SJSA1 (cell line): ENCODE measurements around the gene ECM2. TPM values are rescaled to one million over a fixed set of nuclear protein-coding genes. Genes with fewer than 3 reads are reported as not detected.

Experiments used
- DNase-seq, 2 experiments: peaks; one replicate each; pipeline ENCODE4 v3.0.0-alpha.2; 2015 to 2020; ENCODE audit warnings: low spot score in 2 of 2, low read depth in 1 of 2
- H3K27ac ChIP-seq: fragments of 250-450 bp; sonication (Bioruptor Pico); 2 replicates; pipeline ENCODE4 v1.5.1; 2020; ENCODE audit warnings: mild to moderate bottlenecking, moderate library complexity
- H3K27me3 ChIP-seq: fragments of 250-450 bp; sonication (Bioruptor Pico); replicated peaks from 2 replicates; pipeline ENCODE4 v1.5.1; 2020; ENCODE audit warnings: mild to moderate bottlenecking, moderate library complexity
- H3K36me3 ChIP-seq: fragments of 250-450 bp; sonication (Bioruptor Pico); 2 replicates; pipeline ENCODE4 v1.5.1; 2020; ENCODE audit warnings: mild to moderate bottlenecking
- H3K4me1 ChIP-seq: fragments of 250-450 bp; sonication (Bioruptor Pico); replicated peaks from 2 replicates; pipeline ENCODE4 v1.6.1; 2021; ENCODE audit warnings: mild to moderate bottlenecking
- H3K4me3 ChIP-seq: fragments of 250-450 bp; sonication (Bioruptor Pico); 2 replicates; pipeline ENCODE4 v1.5.1; 2020; ENCODE audit warnings: mild to moderate bottlenecking
- H3K9me3 ChIP-seq: fragments of 250-450 bp; sonication (Bioruptor Pico); replicated peaks from 2 replicates; pipeline ENCODE4 v1.5.1; 2020; ENCODE audit warnings: mild to moderate bottlenecking
- total RNA-seq: library from RNA; depleted of rRNA; stranded (reverse); fragments of >200 nt; shearing (Covaris generic); gene quantifications from 2 replicates; pipeline ENCODE4 v1.2.3, GENCODE V29; 2014

ECM2 gene
- total RNA-seq, 1 experiment from 2014 or later: 2.2 TPM

DNA sequence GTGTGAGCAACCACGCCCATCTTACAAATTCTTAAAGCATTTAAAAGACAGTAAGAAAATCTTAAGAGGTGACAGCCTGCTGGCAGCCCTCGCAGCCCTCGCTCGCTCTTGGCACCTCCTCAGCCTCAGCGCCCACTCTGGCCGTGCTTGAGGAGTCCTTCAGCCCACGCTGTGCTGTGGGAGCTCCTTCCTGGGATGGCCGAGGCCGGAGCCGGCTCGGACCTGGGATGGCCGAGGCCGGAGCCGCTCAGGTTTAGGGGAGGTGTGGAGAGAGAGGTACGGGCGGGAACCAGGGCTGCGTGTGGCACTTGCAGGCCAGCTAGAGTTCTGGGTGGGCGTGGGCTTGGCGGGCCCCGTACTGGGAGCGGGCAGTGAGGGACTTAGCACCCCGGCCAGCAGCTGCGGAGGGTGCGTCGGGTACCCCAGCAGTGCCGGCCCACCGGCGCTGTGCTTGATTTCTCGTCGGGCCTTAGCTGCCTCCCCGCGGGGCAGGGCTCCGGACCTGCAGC lies 9.3 kb upstream of the ECM2 start:
- Histone ChIP-seq H3K4me3 (no peak overlapping the region), H3K27me3 (no peaks in the 10 kb centered on the region), H3K36me3 (no peaks in the 10 kb centered on the region), H3K4me1 (no peaks in the 10 kb centered on the region), H3K27ac (no peak overlapping the region), H3K9me3 (no peaks in the 10 kb centered on the region)
- no peak for DNase-seq

DNA sequence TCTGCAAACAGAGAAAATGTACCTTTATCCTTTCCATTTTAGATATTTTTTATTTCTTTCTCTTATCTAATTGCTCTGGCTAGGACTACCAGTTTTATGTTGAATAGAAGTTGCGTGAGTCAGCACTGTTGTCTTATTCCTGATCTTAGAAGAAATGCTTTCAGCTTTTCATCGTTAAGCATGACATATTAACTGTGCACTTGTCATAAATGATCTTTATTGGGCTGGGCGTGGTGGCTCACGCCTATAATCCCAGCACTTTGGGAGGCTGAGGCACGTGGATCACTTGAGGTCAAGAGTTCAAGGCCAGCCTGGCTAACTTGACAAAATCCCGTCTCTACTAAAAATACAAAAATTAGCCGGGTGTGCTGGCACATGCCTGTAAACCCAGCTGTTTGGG lies 8.2 kb upstream of the ECM2 start:
- DNase-seq: no peak
- Histone ChIP-seq H3K27ac (no peak overlapping the region), H3K27me3 (no peaks in the 10 kb centered on the region), H3K4me3 (no peak overlapping the region), H3K9me3 (no peaks in the 10 kb centered on the region), H3K36me3 (no peaks in the 10 kb centered on the region), H3K4me1 (no peaks in the 10 kb centered on the region)

DNA sequence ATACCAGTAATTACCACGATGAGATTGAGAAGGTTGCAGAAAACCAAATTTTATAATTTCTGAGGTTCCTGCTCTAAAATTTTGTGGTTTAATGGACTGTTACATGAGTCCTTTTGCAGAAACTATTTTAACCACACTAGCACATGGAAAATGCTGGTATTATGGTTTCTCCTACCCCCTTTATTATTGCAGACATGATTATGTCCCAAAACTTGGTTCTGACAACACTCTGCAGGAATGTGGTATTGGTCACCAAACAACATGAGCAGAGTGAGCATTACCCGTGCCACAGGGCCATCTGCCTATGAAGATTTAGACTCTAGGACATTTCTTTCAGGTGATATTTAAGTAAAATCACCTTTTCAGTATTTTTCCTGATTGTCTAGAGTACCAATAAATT lies 2.8 kb upstream of the ECM2 start:
- Histone ChIP-seq H3K27ac (no peak overlapping the region), H3K9me3 (no peaks in the 10 kb centered on the region), H3K4me1 (peaks cover 24% of the 10 kb centered on the region), H3K36me3 (no peaks in the 10 kb centered on the region), H3K4me3 (no peak overlapping the region), H3K27me3 (no peaks in the 10 kb centered on the region)
- DNase-seq: no peak

DNA sequence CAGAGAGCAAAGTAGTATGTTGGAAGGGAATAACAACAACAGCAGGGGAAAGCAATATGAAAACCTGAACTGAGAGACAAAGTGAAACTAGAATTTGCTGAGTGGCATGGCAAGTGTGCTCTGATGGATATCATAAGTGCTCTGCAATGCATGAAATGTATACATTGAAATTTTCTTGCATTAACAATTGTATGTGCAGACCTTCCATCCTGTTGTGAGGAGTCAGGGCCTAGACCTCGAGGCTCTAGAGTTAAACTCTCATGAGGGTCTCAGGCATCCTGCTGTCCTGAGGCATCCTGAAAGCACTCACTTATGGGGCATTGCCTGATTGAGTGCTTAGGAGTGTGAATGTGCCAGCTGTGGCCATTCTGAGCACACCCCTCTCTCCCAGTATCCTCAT lies 1.1 kb downstream of the ECM2 start:
- no peaks in the 10 kb centered on the region for H3K9me3 ChIP-seq
- H3K4me1 ChIP-seq: peaks cover 24% of the 10 kb centered on the region
- H3K4me3 ChIP-seq: peak overlapping the region; percentile 4; the same call in 1 of the 2 replicates
- H3K36me3 ChIP-seq: no peaks in the 10 kb centered on the region
- H3K27ac ChIP-seq: no peak overlapping the region
- no peaks in the 10 kb centered on the region for H3K27me3 ChIP-seq
- peak in 1 of 2 experiments; percentile 20 for DNase-seq

DNA sequence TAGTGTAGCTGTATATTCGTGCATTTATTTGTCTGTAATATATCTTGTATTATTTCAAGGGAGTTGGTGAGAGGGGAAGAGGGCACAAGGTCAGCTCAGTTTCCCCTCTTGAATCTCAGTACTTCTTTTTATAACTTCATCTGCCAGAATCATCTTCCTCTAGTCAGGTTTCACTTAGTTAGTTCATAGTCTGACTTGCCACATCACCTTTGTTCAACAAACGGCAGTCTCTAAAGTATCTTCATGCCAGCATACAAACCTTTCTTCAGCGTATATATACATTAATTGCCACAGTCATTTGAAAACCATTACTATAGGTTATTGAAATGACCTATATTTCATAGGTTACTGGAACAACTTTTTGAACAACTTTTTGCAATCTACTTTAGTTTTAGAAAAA lies 1.6 kb downstream of the ECM2 start:
- H3K4me3 ChIP-seq: no peak overlapping the region
- H3K9me3 ChIP-seq: no peaks in the 10 kb centered on the region
- H3K27me3 ChIP-seq: no peaks in the 10 kb centered on the region
- H3K27ac ChIP-seq: no peak overlapping the region
- no peaks in the 10 kb centered on the region for H3K36me3 ChIP-seq
- peaks cover 24% of the 10 kb centered on the region for H3K4me1 ChIP-seq
- DNase-seq: no peak

DNA sequence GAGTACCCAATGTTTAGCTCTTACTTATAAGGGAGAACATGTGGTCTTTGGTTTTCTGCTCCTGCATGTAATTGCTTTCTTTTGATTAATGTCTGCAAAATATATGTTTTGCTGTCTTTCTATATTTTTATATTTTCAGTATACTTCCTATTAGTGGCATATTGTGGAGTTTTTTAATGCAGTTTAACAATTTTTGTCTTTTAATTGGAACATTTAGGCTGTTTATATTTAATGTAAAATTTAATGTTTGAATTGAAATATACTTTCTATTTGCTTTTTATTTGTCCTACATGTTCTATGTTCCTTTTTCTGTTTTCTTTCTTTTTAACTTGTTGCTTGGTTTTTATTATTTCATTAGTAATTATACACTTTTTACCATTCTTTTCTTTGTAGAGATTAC lies 4.9 kb downstream of the ECM2 start:
- no peaks in the 10 kb centered on the region for H3K36me3 ChIP-seq
- no peaks in the 10 kb centered on the region for H3K27me3 ChIP-seq
- H3K9me3 ChIP-seq: no peaks in the 10 kb centered on the region
- no peak overlapping the region for H3K4me3 ChIP-seq
- no peak overlapping the region for H3K27ac ChIP-seq
- peaks cover 11% of the 10 kb centered on the region for H3K4me1 ChIP-seq
- no peak for DNase-seq

DNA sequence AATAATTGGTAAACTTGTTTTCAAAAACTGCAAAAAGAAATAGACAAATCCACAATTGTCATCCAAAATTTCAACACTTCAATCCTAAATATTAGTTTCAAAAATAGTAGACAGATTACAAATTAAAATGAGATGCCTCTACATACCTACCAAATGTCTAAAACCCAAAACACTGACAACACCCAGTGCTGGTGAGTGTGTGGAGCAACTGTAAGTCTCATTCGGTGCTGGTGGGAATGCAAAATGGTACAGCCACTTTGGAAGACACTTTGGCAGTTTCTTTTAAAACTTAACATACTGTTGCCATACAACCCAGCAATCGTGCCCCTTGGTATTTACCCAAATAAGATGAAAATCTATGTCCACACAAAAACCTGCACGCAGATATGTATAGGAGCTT lies 6.7 kb downstream of the ECM2 start:
- H3K4me3 ChIP-seq: no peak overlapping the region
- H3K27ac ChIP-seq: no peak overlapping the region
- H3K9me3 ChIP-seq: no peaks in the 10 kb centered on the region
- no peaks in the 10 kb centered on the region for H3K36me3 ChIP-seq
- no peaks in the 10 kb centered on the region for H3K27me3 ChIP-seq
- DNase-seq: no peak
- peaks cover 6% of the 10 kb centered on the region for H3K4me1 ChIP-seq

DNA sequence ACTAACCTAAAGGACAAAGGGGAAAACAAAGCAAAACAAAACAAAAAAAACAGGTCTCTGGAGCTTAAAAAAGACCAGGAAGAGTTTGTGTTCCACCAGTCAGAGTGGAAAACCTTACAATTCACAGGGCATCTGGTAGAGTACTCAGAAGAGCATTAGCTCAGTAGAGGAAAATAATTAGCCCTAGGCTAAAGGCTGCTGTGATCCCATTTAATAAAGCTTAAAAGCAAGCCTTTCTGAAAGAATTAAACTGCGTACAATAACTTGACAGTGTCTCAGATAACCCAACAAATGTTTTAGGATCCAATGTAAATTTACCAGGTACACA lies 7.3 kb downstream of the ECM2 start:
- H3K4me3 ChIP-seq: no peak overlapping the region
- no peaks in the 10 kb centered on the region for H3K9me3 ChIP-seq
- no peak overlapping the region for H3K27ac ChIP-seq
- H3K27me3 ChIP-seq: no peaks in the 10 kb centered on the region
- H3K36me3 ChIP-seq: no peaks in the 10 kb centered on the region
- peaks cover 4% of the 10 kb centered on the region for H3K4me1 ChIP-seq
- no peak for DNase-seq

DNA sequence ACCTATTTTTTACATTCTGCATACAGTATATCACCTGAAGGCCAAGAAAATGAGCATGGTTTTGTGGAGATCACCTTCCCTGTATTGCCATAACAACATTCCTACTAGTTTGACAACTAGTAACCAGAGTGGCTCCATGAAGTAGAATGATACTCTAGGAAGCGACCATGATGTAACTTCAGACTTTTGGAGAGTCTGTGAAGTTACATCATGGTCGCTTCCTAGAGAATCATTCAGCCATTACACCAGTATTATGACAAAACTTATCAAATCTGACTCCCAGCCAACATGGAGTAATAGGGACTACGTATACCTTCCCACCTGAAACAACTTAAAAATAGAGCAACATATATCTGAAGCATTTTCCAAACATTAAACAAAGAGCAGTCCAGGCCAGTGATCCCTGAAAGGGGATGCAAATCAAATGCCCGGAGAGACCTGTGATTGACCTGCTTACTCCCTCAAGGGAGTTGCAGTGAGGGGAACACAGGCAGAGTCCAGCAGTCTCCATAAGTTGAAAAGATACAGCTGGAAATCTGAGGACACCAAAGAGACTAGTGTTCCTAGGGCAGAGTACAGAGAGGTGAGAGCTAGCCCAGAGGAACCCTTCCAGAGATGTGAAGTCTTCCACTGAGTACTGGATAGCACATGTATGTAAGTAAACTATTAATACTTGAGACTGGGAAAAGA lies 7.8 kb downstream of the ECM2 start:
- DNase-seq: no peak
- H3K27ac ChIP-seq: no peak overlapping the region
- H3K4me3 ChIP-seq: no peak overlapping the region
- no peaks in the 10 kb centered on the region for H3K36me3 ChIP-seq
- no peaks in the 10 kb centered on the region for H3K27me3 ChIP-seq
- H3K4me1 ChIP-seq: peaks cover 4% of the 10 kb centered on the region
- H3K9me3 ChIP-seq: no peaks in the 10 kb centered on the region

DNA sequence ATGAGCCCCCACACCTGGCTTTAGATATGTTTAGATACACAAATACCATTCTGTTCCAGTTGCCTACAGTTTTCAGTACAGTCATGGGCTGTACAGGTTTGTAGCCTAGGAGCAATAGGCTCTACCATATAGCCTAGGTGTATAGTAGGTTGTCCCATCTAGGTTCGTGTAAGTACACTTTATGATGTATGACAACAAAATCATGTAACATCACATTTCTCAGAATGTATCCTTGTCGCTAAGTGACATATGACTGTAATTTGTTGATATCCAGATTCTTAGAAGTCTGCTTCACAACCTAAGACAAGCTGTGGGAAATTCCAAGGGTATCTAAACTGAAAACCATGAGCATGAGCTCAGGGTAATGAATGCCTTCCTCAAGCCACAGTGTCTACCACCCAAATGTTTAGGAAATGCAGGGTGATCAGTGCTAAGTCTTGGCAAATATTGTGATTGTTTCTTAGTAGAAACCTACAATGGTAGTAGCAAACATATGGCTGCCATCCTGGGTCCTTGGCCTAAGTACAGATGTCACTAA lies 8.4 kb downstream of the ECM2 start:
- peaks cover 4% of the 10 kb centered on the region for H3K4me1 ChIP-seq
- H3K9me3 ChIP-seq: no peaks in the 10 kb centered on the region
- H3K27me3 ChIP-seq: no peaks in the 10 kb centered on the region
- H3K27ac ChIP-seq: no peak overlapping the region
- DNase-seq: no peak
- H3K4me3 ChIP-seq: no peak overlapping the region
- no peaks in the 10 kb centered on the region for H3K36me3 ChIP-seq

DNA sequence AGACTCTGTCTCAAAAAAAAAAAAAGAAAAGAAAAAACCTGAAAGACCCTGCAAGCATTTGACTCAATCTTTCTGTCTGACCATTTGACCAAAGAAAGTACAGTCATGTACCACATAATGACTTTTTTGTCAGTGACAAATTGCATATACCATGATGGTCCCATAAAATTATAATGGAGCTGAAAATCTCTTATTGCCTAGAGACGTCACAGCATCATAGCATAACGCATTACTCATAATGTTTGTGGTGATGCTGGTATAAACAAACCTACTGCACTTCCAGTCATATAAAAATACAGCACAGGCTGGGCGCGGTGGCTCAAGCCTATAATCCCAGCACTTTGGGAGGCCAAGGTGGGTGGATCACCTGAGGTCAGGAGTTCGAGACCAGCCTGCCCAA lies 10.5 kb downstream of the ECM2 start:
- H3K27ac ChIP-seq: no peak overlapping the region
- peak in 1 of 2 experiments; percentile 34 for DNase-seq
- H3K4me3 ChIP-seq: no peak overlapping the region
- H3K27me3 ChIP-seq: no peaks in the 10 kb centered on the region
- no peaks in the 10 kb centered on the region for H3K36me3 ChIP-seq
- H3K4me1 ChIP-seq: peaks cover 4% of the 10 kb centered on the region
- no peaks in the 10 kb centered on the region for H3K9me3 ChIP-seq

DNA sequence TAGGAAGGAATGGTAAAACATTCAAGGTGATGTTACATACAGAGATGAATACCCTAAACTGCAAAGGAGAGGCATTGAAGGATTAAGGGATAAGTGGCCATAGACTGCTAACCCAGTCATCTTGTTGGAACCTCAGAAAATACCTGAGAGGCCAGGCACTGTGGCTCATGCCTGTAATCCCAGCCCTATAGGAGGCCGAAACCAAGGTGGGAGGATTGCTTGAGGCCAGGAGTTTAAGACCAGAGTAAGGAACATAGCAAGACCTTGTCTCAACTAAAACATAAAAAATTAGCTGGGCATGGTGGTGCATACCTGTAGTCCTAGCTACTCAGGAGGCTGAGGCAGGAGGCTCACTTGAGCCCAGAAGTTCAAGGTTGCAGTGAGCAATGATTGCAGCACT lies 10.9 kb downstream of the ECM2 start:
- Histone ChIP-seq H3K36me3 (no peaks in the 10 kb centered on the region), H3K9me3 (no peaks in the 10 kb centered on the region), H3K27ac (no peak overlapping the region), H3K4me1 (peaks cover 4% of the 10 kb centered on the region), H3K4me3 (no peak overlapping the region), H3K27me3 (no peaks in the 10 kb centered on the region)
- no peak for DNase-seq

DNA sequence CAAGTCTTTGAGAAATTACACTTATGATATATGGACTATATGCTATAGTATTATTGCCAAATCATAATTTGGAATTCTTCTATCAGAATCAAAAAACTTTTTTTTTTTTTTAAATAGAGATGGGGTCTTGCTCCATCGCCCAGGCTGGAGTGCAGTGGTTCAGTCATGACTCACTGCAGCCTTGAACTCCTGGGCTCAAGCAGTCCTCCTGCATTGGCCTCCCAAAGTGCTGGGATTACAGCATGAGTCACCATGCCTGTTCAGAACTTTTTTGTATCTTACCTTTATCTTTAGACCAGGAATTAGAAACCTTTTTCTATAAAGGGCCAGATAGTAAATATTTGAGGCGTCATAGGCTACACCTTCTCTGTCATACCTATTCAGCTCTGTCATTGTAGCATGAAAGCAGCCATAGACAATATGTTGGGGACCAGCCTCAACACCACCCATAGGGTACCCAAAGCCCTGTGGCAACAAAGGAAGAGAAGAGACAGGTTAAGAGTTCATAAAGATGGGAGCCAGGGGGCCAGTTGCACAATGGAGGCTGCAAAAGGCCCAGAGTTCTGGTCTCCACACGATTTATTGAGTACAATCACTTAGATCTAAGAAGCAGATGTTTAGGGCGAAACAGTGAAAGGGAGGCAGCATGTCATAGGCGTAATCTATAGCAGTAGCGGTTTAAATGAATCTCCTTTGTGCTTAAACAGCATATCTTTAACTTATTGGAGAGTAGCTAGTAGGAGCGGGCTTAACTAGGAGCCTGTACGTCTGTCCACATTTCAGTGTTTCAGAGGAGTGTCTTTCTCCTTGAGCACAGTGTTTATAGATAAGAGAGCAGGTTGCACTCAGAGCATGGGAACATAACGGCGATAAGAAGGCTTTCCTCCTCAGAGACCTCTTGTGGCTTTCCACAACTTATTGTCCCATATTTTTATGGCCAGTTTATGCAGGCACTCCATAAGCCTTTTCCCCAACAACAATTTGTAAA lies 12.5 kb downstream of the ECM2 start:
- H3K36me3 ChIP-seq: no peaks in the 10 kb centered on the region
- H3K27me3 ChIP-seq: no peaks in the 10 kb centered on the region
- no peak for DNase-seq
- no peak overlapping the region for H3K4me3 ChIP-seq
- no peak overlapping the region for H3K27ac ChIP-seq
- H3K4me1 ChIP-seq: peaks cover 4% of the 10 kb centered on the region
- no peaks in the 10 kb centered on the region for H3K9me3 ChIP-seq

DNA sequence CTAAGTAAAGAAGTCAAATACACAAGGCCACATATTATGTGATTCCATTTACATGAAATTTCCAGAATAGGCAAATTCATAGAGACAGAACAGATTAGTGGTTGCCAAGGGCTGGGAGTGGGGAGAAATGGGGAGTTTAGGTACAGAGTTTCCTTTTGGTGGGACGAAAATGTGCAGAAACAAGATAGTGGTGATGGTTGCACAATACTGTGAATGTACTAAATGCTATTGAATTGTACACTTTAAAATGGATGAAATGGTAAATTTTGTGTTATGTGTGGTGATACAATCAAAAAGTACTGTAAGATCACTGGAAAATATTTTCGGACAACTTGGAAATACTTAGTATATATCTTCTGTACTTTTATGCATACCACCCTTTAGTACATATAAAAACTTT lies 15.0 kb downstream of the ECM2 start:
- Histone ChIP-seq H3K36me3 (no peaks in the 10 kb centered on the region), H3K27me3 (no peaks in the 10 kb centered on the region), H3K27ac (no peak overlapping the region), H3K9me3 (no peaks in the 10 kb centered on the region), H3K4me1 (peaks cover 4% of the 10 kb centered on the region), H3K4me3 (no peak overlapping the region)
- DNase-seq: no peak
